Measurements from ENCODE around the gene NMT1. TPM values are rescaled to one million over a fixed set of nuclear protein-coding genes. Genes with fewer than 3 reads are reported as not detected.
A peak's percentile ranks its signal among the peaks of the same experiment; 100 is the strongest.

Gene NMT1
- total and polyA plus RNA-seq, 2 of the 13 experiments (the other 11 are each of a cell fraction or from before 2014, with no cell fraction given), result 75.7 to 142 TPM

GRCh38 chr17:45149669-45150664 lies 88.8 kb downstream of the NMT1 start (continued):
- TF ChIP-seq YEATS2 (CRISPR knock-in tag; IDR thresholded peaks at IDR 0.05; ENCODE audit: borderline replicate concordance) (no peak), NR1H2 (CRISPR knock-in tag; IDR thresholded peaks at IDR 0.05; ENCODE audit: borderline replicate concordance, low read depth) (no peak), KLF15 (CRISPR knock-in tag; IDR thresholded peaks at IDR 0.05; ENCODE audit: borderline replicate concordance) (no peak), ZNF17 (CRISPR knock-in tag; IDR thresholded peaks at IDR 0.05) (no peak), ZNF180 (CRISPR knock-in tag; IDR thresholded peaks at IDR 0.05; ENCODE audit: borderline replicate concordance, low read depth) (no peak), STAT5B (CRISPR knock-in tag; IDR thresholded peaks at IDR 0.05) (no peak), ELK4 (CRISPR knock-in tag; IDR thresholded peaks at IDR 0.05; ENCODE audit: borderline replicate concordance) (no peak), ZFP1 (CRISPR knock-in tag; IDR thresholded peaks at IDR 0.05) (no peak), SCMH1 (CRISPR knock-in tag; IDR thresholded peaks at IDR 0.05; ENCODE audit: borderline replicate concordance) (no peak), ZNF619 (CRISPR knock-in tag; IDR thresholded peaks at IDR 0.05) (no peak), FOXA1 (IDR thresholded peaks at IDR 0.05) (no peak), FOXA1 (CRISPR knock-in tag; IDR thresholded peaks at IDR 0.05) (no peak), BORCS8-MEF2B (CRISPR knock-in tag; IDR thresholded peaks at IDR 0.05) (0 out of 2 replicates have a peak, but pooled peaks have one; percentile 22), ZNF574 (CRISPR knock-in tag; IDR thresholded peaks at IDR 0.05) (0 out of 2 replicates have a peak, but pooled peaks have one; percentile 5), PHF8 (CRISPR knock-in tag; IDR thresholded peaks at IDR 0.05) (peak; percentile 33; the same call in 1 of the 2 replicates), DRAP1 (CRISPR knock-in tag; IDR thresholded peaks at IDR 0.05) (no peak), ZNF703 (CRISPR knock-in tag; IDR thresholded peaks at IDR 0.05; ENCODE audit: borderline replicate concordance) (no peak), SIN3A (IDR thresholded peaks at IDR 0.05; ENCODE audit: borderline replicate concordance, low read depth, low read length) (no peak), GABPB1 (CRISPR knock-in tag; IDR thresholded peaks at IDR 0.05) (peak; percentile 11; the same call in 1 of the 2 replicates), RNF219 (CRISPR knock-in tag; IDR thresholded peaks at IDR 0.05) (no peak), ZNF790 (CRISPR knock-in tag; IDR thresholded peaks at IDR 0.05; ENCODE audit: borderline replicate concordance) (peak; percentile 68; the same call in 1 of the 2 replicates), ZBTB25 (CRISPR knock-in tag; IDR thresholded peaks at IDR 0.05) (no peak)

All from HepG2 (cell line).